HepG2 (cell line): ENCODE results near the gene ENO3. TPM values are rescaled to one million over a fixed set of nuclear protein-coding genes. Genes with fewer than 3 reads are reported as not detected.

Experiments used
- SRSF1 ChIP-seq: fragments of 200-400 bp; formaldehyde crosslinking; optimal IDR thresholded peaks from 2 replicates; pipeline ENCODE3; 2017; ENCODE audit warnings: mild to moderate bottlenecking, low read depth, low read length, moderate library complexity
- ZFY ChIP-seq: sonication (generic); formaldehyde crosslinking; IDR thresholded peaks from 2 replicates; pipeline ENCODE4 v1.4.0; 2020; ENCODE audit warnings: missing genetic modification reagents
- ZNF138 ChIP-seq: sonication (generic); formaldehyde crosslinking; IDR thresholded peaks from 2 replicates; pipeline ENCODE4 v1.5.0; 2020; ENCODE audit warnings: mild to moderate bottlenecking, low read depth, missing genetic modification reagents
- polyA plus RNA-seq, 8 experiments: library from polyadenylated mRNA; depleted of rRNA in 3 of 8; stranded (reverse) in 7 of 8; unstranded in 1 of 8; fragments of >200 nt; fragmentation: Illumina TruSeq in 4 of 8; extraction: Trizol in 4 of 8; gene quantifications; 2 replicates each; pipeline versions ENCODE4 v1.2.1 to v1.2.3, GENCODE V29; 2011 to 2016; ENCODE audit warnings: low read depth in 4 of 8, missing spikeins in 1 of 8, mixed read lengths in 1 of 8; ENCODE audit not compliant: insufficient read depth in 1 of 8
- total RNA-seq, 5 experiments: library from RNA; depleted of rRNA; stranded (reverse); fragments of >200 nt; fragmentation: Illumina TruSeq; extraction: Trizol; gene quantifications; 2 replicates each; pipeline ENCODE4 v1.2.3, GENCODE V29; 2016; ENCODE audit warnings: low read depth in 1 of 5
- TF ChIP-seq, protein P1 (sequence below), 2 experiments: fragments of 450-650 bp in 1 of 2; sonication (generic) in 1 of 2; formaldehyde crosslinking in 1 of 2; IDR thresholded peaks; 2 replicates each; pipeline versions ENCODE4 v1.6.1 to v1.8.0; 2016 to 2022; ENCODE audit warnings: antibody characterized with exemption in 1 of 2, mild to moderate bottlenecking in 1 of 2, missing genetic modification reagents in 1 of 2
- TF ChIP-seq, protein P2 (sequence below): sonication (generic); formaldehyde crosslinking; IDR thresholded peaks from 2 replicates; pipeline ENCODE4 v1.4.0; 2020; ENCODE audit warnings: missing genetic modification reagents
- TF ChIP-seq, protein P3 (sequence below), 2 experiments: sonication (generic) in 1 of 2; formaldehyde crosslinking in 1 of 2; IDR thresholded peaks; 2 replicates each; pipeline versions ENCODE4 v1.4.0 to v1.6.1; 2016 to 2020; ENCODE audit warnings: borderline replicate concordance in 1 of 2, low read depth in 1 of 2, mild to moderate bottlenecking in 1 of 2, missing genetic modification reagents in 1 of 2

ENO3 gene
- total and polyA plus RNA-seq, 2 of the 13 experiments (the other 11 are each of a cell fraction or from before 2014, with no cell fraction given), result 59.8 to 69.8 TPM

DNA sequence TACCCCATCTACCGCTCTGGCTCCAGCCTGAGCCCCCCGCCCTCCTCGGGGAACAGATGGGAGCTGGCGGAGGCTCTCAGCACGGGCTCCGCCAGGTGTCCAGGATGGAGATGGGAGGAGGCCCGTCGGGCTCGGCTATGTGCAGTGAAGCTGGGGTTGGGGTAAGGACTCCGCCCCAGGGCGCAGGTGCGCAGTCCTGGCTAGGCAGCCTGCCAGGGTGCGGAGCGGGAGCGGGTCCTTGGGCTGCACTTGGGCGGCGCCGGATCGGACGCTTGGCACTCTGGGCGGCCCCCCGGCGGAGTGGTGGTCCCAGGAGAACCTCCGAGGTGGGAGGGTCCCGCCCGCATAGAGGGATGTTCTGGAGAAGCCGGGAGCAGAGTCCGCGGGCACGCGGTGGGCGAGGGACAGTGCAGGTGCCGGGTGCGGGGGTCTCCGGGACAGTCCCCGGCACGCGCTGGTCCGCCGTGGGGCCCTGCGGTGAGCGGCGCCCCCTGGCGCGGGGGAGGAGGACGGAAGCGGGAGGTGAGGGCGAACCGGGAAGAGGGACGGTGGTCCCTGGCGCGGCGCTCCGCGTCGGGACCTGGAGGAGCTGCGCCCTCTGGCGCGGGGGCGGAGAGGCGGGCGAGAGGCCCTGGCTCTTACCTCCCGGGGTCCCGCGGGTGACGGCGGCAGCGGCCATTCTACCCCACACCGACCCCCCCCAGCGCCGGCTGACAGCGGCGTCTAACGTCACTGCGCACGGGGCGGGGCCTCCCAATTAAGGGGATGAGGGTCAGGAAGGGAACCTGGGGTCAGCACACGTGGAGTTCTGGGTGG is 36.2 kb downstream of the ENO3 start, which contains the start of gene CAMTA2 (continued):
- TF ChIP-seq, protein P1, sequence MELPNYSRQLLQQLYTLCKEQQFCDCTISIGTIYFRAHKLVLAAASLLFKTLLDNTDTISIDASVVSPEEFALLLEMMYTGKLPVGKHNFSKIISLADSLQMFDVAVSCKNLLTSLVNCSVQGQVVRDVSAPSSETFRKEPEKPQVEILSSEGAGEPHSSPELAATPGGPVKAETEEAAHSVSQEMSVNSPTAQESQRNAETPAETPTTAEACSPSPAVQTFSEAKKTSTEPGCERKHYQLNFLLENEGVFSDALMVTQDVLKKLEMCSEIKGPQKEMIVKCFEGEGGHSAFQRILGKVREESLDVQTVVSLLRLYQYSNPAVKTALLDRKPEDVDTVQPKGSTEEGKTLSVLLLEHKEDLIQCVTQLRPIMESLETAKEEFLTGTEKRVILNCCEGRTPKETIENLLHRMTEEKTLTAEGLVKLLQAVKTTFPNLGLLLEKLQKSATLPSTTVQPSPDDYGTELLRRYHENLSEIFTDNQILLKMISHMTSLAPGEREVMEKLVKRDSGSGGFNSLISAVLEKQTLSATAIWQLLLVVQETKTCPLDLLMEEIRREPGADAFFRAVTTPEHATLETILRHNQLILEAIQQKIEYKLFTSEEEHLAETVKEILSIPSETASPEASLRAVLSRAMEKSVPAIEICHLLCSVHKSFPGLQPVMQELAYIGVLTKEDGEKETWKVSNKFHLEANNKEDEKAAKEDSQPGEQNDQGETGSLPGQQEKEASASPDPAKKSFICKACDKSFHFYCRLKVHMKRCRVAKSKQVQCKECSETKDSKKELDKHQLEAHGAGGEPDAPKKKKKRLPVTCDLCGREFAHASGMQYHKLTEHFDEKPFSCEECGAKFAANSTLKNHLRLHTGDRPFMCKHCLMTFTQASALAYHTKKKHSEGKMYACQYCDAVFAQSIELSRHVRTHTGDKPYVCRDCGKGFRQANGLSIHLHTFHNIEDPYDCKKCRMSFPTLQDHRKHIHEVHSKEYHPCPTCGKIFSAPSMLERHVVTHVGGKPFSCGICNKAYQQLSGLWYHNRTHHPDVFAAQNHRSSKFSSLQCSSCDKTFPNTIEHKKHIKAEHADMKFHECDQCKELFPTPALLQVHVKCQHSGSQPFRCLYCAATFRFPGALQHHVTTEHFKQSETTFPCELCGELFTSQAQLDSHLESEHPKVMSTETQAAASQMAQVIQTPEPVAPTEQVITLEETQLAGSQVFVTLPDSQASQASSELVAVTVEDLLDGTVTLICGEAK (IDR thresholded peaks at IDR 0.05), result no peak
- TF ChIP-seq, protein P1 (CRISPR knock-in tag; IDR thresholded peaks at IDR 0.05), result peak; percentile 68; the same call in 1 of the 2 replicates
- TF ChIP-seq, protein P2, sequence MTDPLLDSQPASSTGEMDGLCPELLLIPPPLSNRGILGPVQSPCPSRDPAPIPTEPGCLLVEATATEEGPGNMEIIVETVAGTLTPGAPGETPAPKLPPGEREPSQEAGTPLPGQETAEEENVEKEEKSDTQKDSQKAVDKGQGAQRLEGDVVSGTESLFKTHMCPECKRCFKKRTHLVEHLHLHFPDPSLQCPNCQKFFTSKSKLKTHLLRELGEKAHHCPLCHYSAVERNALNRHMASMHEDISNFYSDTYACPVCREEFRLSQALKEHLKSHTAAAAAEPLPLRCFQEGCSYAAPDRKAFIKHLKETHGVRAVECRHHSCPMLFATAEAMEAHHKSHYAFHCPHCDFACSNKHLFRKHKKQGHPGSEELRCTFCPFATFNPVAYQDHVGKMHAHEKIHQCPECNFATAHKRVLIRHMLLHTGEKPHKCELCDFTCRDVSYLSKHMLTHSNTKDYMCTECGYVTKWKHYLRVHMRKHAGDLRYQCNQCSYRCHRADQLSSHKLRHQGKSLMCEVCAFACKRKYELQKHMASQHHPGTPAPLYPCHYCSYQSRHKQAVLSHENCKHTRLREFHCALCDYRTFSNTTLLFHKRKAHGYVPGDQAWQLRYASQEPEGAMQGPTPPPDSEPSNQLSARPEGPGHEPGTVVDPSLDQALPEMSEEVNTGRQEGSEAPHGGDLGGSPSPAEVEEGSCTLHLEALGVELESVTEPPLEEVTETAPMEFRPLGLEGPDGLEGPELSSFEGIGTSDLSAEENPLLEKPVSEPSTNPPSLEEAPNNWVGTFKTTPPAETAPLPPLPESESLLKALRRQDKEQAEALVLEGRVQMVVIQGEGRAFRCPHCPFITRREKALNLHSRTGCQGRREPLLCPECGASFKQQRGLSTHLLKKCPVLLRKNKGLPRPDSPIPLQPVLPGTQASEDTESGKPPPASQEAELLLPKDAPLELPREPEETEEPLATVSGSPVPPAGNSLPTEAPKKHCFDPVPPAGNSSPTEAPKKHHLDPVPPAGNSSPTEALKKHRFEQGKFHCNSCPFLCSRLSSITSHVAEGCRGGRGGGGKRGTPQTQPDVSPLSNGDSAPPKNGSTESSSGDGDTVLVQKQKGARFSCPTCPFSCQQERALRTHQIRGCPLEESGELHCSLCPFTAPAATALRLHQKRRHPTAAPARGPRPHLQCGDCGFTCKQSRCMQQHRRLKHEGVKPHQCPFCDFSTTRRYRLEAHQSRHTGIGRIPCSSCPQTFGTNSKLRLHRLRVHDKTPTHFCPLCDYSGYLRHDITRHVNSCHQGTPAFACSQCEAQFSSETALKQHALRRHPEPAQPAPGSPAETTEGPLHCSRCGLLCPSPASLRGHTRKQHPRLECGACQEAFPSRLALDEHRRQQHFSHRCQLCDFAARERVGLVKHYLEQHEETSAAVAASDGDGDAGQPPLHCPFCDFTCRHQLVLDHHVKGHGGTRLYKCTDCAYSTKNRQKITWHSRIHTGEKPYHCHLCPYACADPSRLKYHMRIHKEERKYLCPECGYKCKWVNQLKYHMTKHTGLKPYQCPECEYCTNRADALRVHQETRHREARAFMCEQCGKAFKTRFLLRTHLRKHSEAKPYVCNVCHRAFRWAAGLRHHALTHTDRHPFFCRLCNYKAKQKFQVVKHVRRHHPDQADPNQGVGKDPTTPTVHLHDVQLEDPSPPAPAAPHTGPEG, result peak; percentile 83
- peak; percentile 71 for TF ChIP-seq ZFY (CRISPR knock-in tag)
- TF ChIP-seq, protein P3, sequence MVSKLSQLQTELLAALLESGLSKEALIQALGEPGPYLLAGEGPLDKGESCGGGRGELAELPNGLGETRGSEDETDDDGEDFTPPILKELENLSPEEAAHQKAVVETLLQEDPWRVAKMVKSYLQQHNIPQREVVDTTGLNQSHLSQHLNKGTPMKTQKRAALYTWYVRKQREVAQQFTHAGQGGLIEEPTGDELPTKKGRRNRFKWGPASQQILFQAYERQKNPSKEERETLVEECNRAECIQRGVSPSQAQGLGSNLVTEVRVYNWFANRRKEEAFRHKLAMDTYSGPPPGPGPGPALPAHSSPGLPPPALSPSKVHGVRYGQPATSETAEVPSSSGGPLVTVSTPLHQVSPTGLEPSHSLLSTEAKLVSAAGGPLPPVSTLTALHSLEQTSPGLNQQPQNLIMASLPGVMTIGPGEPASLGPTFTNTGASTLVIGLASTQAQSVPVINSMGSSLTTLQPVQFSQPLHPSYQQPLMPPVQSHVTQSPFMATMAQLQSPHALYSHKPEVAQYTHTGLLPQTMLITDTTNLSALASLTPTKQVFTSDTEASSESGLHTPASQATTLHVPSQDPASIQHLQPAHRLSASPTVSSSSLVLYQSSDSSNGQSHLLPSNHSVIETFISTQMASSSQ (IDR thresholded peaks at IDR 0.05; ENCODE audit: low read depth), result no peak
- TF ChIP-seq, protein P3 (CRISPR knock-in tag; IDR thresholded peaks at IDR 0.05; ENCODE audit: borderline replicate concordance), result peak; percentile 49; the same call in 1 of the 2 replicates
- 0 out of 2 replicates have a peak, but pooled peaks have one; percentile 49 for TF ChIP-seq ZNF138
- TF ChIP-seq SRSF1, result peak; percentile 74
